Activated naive CD8-positive, alpha-beta T cell treated with anti-CD3 and anti-CD28 coated beads, Interleukin-2, amount 50 U/mL, for 16 hours (primary cell): ENCODE data around the gene FAM117A.
"Not testable (repeated sequence)": the region's sequence is repeated elsewhere in the genome, so short reads cannot be mapped to it uniquely, and the experiment has no call there.

Experiments used
- DNase-seq: peaks from one replicate; pipeline ENCODE4 v3.0.0-alpha.2; 2020; ENCODE audit warnings: low read depth, low spot score

Gene FAM117A

GRCh38 chr17:49677933-49678847, 85.7 kb downstream of the FAM117A start, which contains the start of gene SPOP:
Gene SPOP, minus strand, starts transcription at chr17:49678097. Its CDS starts 55,287 bp downstream, at chr17:49622810.
- DNase-seq, result peak; percentile 97

- DNase-seq, result peak; percentile 87
Observed at GRCh38 chr17:49677134-49677932, 86.6 kb downstream of the FAM117A start.

- DNase-seq, result no peak
Observed at GRCh38 chr17:49676276-49676868, 87.6 kb downstream of the FAM117A start.

DNA sequence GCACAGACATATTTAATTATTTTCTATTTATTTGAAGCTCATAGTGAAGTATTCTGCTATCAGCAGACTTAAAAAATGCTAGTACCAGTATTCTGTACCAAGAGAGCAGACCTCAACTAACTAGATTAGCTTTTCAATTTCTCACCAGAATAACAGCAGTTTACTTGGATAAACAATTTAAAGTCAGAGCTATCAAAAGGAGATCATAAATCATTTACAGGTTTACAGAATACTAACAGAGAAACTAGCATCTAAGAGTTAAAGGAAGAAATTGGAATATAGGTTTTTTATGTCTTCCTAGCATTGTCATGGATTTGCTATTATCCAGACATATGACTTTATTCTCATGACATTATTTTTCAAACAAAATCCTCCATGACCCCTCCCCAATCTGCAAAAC, 89.4 kb downstream of the FAM117A start:
- no peak for DNase-seq

- not testable (repeated sequence) for DNase-seq
Observed at GRCh38 chr17:49673679-49674078, 90.3 kb downstream of the FAM117A start.

- no peak for DNase-seq
Observed at GRCh38 chr17:49670641-49671040, 93.3 kb downstream of the FAM117A start.

- DNase-seq, result no peak
Observed at GRCh38 chr17:49670002-49670401, 93.9 kb downstream of the FAM117A start.

- no peak for DNase-seq
Observed at GRCh38 chr17:49667854-49668253, 96.1 kb downstream of the FAM117A start.

DNA sequence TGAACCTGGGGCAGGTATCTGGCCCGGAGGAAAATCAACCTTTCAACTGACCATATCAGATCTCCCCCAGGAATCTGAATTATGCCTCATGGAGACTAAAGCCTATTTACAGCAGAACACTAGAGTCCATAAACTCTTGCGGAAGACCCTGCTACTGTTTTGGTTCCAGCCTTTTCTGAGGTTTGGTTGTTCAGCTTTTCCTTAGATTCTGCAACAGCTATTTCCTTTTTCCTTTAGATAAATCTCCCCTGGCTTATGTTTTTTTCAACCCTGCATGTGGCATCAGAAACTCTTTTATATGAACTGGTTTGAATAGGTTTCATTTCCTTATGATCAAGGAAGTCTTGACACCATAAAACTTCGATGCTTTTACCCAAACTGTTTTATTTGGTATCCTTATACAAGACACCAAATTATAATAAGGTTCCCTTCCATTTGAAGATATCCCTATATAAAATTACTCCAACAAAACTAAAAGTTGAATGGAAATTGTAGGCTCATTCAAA, 99.2 kb downstream of the FAM117A start:
- DNase-seq, result no peak
